ENCODE measurements around the gene CBX5. TPM values are rescaled to one million over a fixed set of nuclear protein-coding genes. Genes with fewer than 3 reads are reported as not detected.
A peak's percentile ranks its signal among the peaks of the same experiment; 100 is the strongest.
"Not testable (repeated sequence)": the region's sequence is repeated elsewhere in the genome, so short reads cannot be mapped to it uniquely, and the experiment has no call there.

The CBX5 gene
- total RNA-seq, 1 donor from 2014 or later: 49.4 TPM

GRCh38 chr12:54229624-54230212 lies 50.2 kb downstream of the CBX5 start:
- no peak for DNase-seq (ENCODE audit: extremely low read depth, low read depth, low spot score)

- no peak for DNase-seq (ENCODE audit: extremely low read depth, low read depth, low spot score)
These were observed 51.5 kb downstream of the CBX5 start for GRCh38 chr12:54228471-54228870.

- DNase-seq (ENCODE audit: extremely low read depth, low read depth, low spot score): not testable (repeated sequence)
These were observed 52.0 kb downstream of the CBX5 start for GRCh38 chr12:54227927-54228326.

- no peak for DNase-seq (ENCODE audit: extremely low read depth, low read depth, low spot score)
These were observed 52.5 kb downstream of the CBX5 start for GRCh38 chr12:54227376-54227775.

- DNase-seq (ENCODE audit: extremely low read depth, low read depth, low spot score): no peak
These were observed 54.3 kb downstream of the CBX5 start for GRCh38 chr12:54225666-54226065.

- DNase-seq (ENCODE audit: extremely low read depth, low read depth, low spot score): no peak
These were observed 57.3 kb downstream of the CBX5 start for GRCh38 chr12:54222609-54223008.

- DNase-seq (ENCODE audit: extremely low read depth, low read depth, low spot score): no peak
These were observed 58.4 kb downstream of the CBX5 start for GRCh38 chr12:54221402-54221984.

GRCh38 chr12:54220567-54220966 lies 59.4 kb downstream of the CBX5 start:
- no peak for DNase-seq (ENCODE audit: extremely low read depth, low read depth, low spot score)

GRCh38 chr12:54220092-54220557 lies 59.8 kb downstream of the CBX5 start:
- DNase-seq (ENCODE audit: extremely low read depth, low read depth, low spot score): no peak

GRCh38 chr12:54217774-54218241 lies 62.1 kb downstream of the CBX5 start:
- no peak for DNase-seq (ENCODE audit: extremely low read depth, low read depth, low spot score)

- no peak for DNase-seq (ENCODE audit: extremely low read depth, low read depth, low spot score)
These were observed 62.9 kb downstream of the CBX5 start for GRCh38 chr12:54216797-54217661.

- DNase-seq (ENCODE audit: extremely low read depth, low read depth, low spot score): no peak
These were observed 63.7 kb downstream of the CBX5 start for GRCh38 chr12:54215989-54216796.

GRCh38 chr12:54214553-54215406 lies 65.1 kb downstream of the CBX5 start:
- DNase-seq (ENCODE audit: extremely low read depth, low read depth, low spot score): peak; percentile 45

GRCh38 chr12:54213079-54213478 lies 66.8 kb downstream of the CBX5 start:
- DNase-seq (ENCODE audit: extremely low read depth, low read depth, low spot score): no peak

GRCh38 chr12:54211920-54212319 lies 68.0 kb downstream of the CBX5 start:
- DNase-seq (ENCODE audit: extremely low read depth, low read depth, low spot score): no peak

GRCh38 chr12:54210400-54210790 lies 69.5 kb downstream of the CBX5 start:
- DNase-seq (ENCODE audit: extremely low read depth, low read depth, low spot score): no peak

GRCh38 chr12:54208591-54208990 lies 71.3 kb downstream of the CBX5 start:
- no peak for DNase-seq (ENCODE audit: extremely low read depth, low read depth, low spot score)

GRCh38 chr12:54207539-54208294 lies 72.2 kb downstream of the CBX5 start:
- no peak for DNase-seq (ENCODE audit: extremely low read depth, low read depth, low spot score)

GRCh38 chr12:54206791-54207190 lies 73.1 kb downstream of the CBX5 start:
- no peak for DNase-seq (ENCODE audit: extremely low read depth, low read depth, low spot score)
